ENCODE results near the gene EIPR1.
"Not testable (repeated sequence)": the region's sequence is repeated elsewhere in the genome, so short reads cannot be mapped to it uniquely, and the experiment has no call there.

The EIPR1 gene

GRCh38 chr2:3185256-3185655 is 192.4 kb downstream of the EIPR1 start:
- no peak for TF ChIP-seq CTCF (conservative IDR thresholded peaks at IDR 0.05)
- H3K27ac ChIP-seq, result no peak overlapping the region

GRCh38 chr2:3184167-3184566 is 193.5 kb downstream of the EIPR1 start:
- TF ChIP-seq CTCF (conservative IDR thresholded peaks at IDR 0.05), result no peak
- H3K27ac ChIP-seq, result no peak overlapping the region

- no peak overlapping the region for H3K27ac ChIP-seq
- no peak for TF ChIP-seq CTCF (conservative IDR thresholded peaks at IDR 0.05)
Observed at GRCh38 chr2:3183766-3184165, 193.9 kb downstream of the EIPR1 start.

- no peak for TF ChIP-seq CTCF (conservative IDR thresholded peaks at IDR 0.05)
- H3K27ac ChIP-seq, result no peak overlapping the region
Observed at GRCh38 chr2:3182848-3183247, 194.8 kb downstream of the EIPR1 start.

GRCh38 chr2:3181416-3182010 is 196.1 kb downstream of the EIPR1 start:
- no peak overlapping the region for H3K27ac ChIP-seq
- TF ChIP-seq CTCF (conservative IDR thresholded peaks at IDR 0.05), result no peak

GRCh38 chr2:3180909-3181221 is 196.8 kb downstream of the EIPR1 start:
- not testable (repeated sequence) for H3K27ac ChIP-seq

- TF ChIP-seq CTCF (conservative IDR thresholded peaks at IDR 0.05), result no peak
- H3K27ac ChIP-seq, result no peak overlapping the region
Observed at GRCh38 chr2:3180082-3180908, 197.3 kb downstream of the EIPR1 start.

GRCh38 chr2:3179626-3180025 is 198.0 kb downstream of the EIPR1 start:
- TF ChIP-seq CTCF (conservative IDR thresholded peaks at IDR 0.05), result no peak
- H3K27ac ChIP-seq, result no peak overlapping the region
